Fibroblast of lung (primary cell): ENCODE results near the gene HCRT. TPM values are rescaled to one million over a fixed set of nuclear protein-coding genes. Genes with fewer than 3 reads are reported as not detected.
A peak's percentile ranks its signal among the peaks of the same experiment; 100 is the strongest.

Experiments used
- DNase-seq, 2 donors: peaks; one replicate each; pipeline versions ENCODE4 v3.0.0 to v3.0.0-alpha.2; 2010; ENCODE audit warnings: low read depth in 2 of 2
- H2AFZ ChIP-seq: 2 replicates; pipeline ENCODE4 v1.5.1; 2012; ENCODE audit warnings: low read length, control low read depth, inconsistent platforms
- H3K27ac ChIP-seq: 2 replicates; pipeline ENCODE4 v1.5.1; 2011; ENCODE audit warnings: low read length, control low read depth; ENCODE audit not compliant: insufficient read depth
- H3K27me3 ChIP-seq: 2 replicates; pipeline ENCODE4 v1.5.1; 2011; ENCODE audit warnings: mild to moderate bottlenecking, low read length; ENCODE audit not compliant: control insufficient read depth, insufficient read depth
- H3K36me3 ChIP-seq: 2 replicates; pipeline ENCODE4 v1.5.1; 2011; ENCODE audit warnings: low read length; ENCODE audit not compliant: control insufficient read depth, insufficient read depth
- H3K4me1 ChIP-seq: 2 replicates; pipeline ENCODE4 v1.5.1; 2011; ENCODE audit warnings: low read length; ENCODE audit not compliant: control insufficient read depth, insufficient read depth; ENCODE audit errors: extremely low read depth
- H3K4me2 ChIP-seq: 2 replicates; pipeline ENCODE4 v1.5.1; 2011; ENCODE audit warnings: low read length, control low read depth; ENCODE audit not compliant: insufficient read depth; ENCODE audit errors: extremely low read depth
- H3K4me3 ChIP-seq, 4 experiments: fragments of 200-600 bp in 1 of 4; sonication (generic) in 1 of 4; replicated peaks in 1 of 4; 2 replicates each; pipeline ENCODE4 v1.5.1; 2011 to 2016; ENCODE audit warnings: low read length in 4 of 4, low read depth in 3 of 4, mild to moderate bottlenecking in 3 of 4, control low read depth in 2 of 4, inconsistent platforms in 1 of 4, mixed read lengths in 1 of 4; ENCODE audit not compliant: insufficient read depth in 1 of 4; ENCODE audit errors: control extremely low read depth in 1 of 4
- H3K79me2 ChIP-seq: 2 replicates; pipeline ENCODE4 v1.5.1; 2012; ENCODE audit warnings: mild to moderate bottlenecking, low read length, inconsistent platforms; ENCODE audit not compliant: control insufficient read depth, insufficient read depth
- H3K9ac ChIP-seq: 2 replicates; pipeline ENCODE4 v1.5.1; 2011; ENCODE audit warnings: mild to moderate bottlenecking, low read length, control low read depth; ENCODE audit not compliant: insufficient read depth
- H3K9me3 ChIP-seq: 2 replicates; pipeline ENCODE4 v1.5.1; 2012; ENCODE audit warnings: low read depth, low read length; ENCODE audit not compliant: control insufficient read depth, insufficient read depth
- H4K20me1 ChIP-seq: 2 replicates; pipeline ENCODE4 v1.5.1; 2011; ENCODE audit warnings: low read length; ENCODE audit not compliant: control insufficient read depth, insufficient read depth; ENCODE audit errors: extremely low read depth
- EZH2 ChIP-seq: IDR thresholded peaks from 2 replicates; pipeline ENCODE4 v1.5.1; 2012; ENCODE audit warnings: low read length, control low read depth, mild to moderate bottlenecking; ENCODE audit errors: missing control alignments
- polyA plus RNA-seq, 2 donors: library from polyadenylated mRNA; depleted of rRNA in 1 of 2; stranded (reverse) in 1 of 2; unstranded in 1 of 2; fragments of >200 nt; gene quantifications; 2 replicates each; pipeline ENCODE4 v1.2.1, GENCODE V29; 2011 to 2012; ENCODE audit warnings: missing spikeins in 1 of 2
- total RNA-seq: library from RNA; depleted of rRNA; stranded (reverse); fragments of >200 nt; gene quantifications from 2 replicates; pipeline ENCODE4 v1.2.1, GENCODE V29; 2014
- TF ChIP-seq, protein P1 (sequence below), 2 donors: IDR thresholded peaks in 1 of 2; conservative IDR thresholded peaks in 1 of 2; 1 replicate in 1 of 2; 2 replicates in 1 of 2; pipeline ENCODE4 v1.5.1; 2011 to 2012; ENCODE audit warnings: low read length in 2 of 2, control low read depth in 1 of 2, inconsistent platforms in 1 of 2, low read depth in 1 of 2, mild to moderate bottlenecking in 1 of 2

The HCRT gene
- total and polyA plus RNA-seq, 2 donors (not counting 1 experiment from before 2014, with no cell fraction given): not detected

DNA sequence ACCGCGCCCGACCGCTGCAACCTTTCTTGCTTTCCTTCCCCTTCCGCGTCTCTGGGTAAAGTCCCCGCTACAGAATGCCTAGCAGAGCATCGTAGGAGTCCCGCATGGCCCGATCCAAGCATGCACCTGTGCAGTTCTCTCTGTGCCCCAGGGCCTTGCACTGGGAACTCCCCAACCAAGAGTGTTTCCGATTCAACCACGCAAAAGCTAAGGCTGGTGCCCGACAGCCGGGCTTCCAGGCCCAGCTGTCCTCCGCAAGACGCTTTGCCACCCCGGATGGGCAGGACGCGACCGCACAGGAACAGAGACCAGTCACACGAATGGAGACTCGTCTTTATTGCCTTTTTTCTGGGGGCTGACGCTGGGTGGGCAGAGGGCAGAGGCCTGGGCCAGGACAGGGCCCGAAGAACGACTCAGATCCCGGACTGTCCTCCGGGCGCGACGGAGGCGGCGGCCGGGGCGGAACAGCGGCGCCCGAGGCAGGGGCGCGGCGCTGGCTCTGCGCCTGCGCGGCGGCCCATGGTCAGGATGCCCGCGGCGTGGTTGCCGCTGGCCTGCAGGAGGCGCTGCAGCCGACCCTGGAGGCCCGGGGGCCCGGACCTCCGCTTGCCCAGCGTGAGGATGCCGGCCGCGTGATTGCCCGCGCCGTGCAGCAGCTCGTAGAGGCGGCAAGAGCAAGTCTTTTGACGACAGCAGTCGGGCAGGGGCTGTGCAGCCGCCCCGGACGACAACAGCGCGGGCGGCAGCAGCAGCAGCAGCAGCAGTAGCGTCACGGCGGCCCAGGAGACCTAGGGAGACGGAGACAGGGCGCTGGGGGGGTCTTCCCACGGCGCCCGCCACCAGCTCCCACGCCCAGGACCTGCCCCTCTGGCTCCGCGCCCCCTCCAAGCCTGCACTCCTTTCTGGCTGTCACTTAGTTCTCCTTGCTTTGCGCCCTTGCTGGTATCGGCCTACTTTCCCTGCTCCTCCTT is 1.2 kb downstream of the HCRT start:
- Histone ChIP-seq H3K79me2 (no peaks in the 10 kb centered on the region), H3K9ac (peak overlapping the region; percentile 48), H2AFZ (peak overlapping the region; percentile 87), H3K27ac (no peak overlapping the region), H3K4me2 (peak overlapping the region; percentile 89), H3K9me3 (no peaks in the 10 kb centered on the region), H3K36me3 (no peaks in the 10 kb centered on the region), H3K4me3 (peak overlapping the region; percentile 20 to 64 (median 54)), H3K27me3 (peaks cover 21% of the 10 kb centered on the region), H4K20me1 (no peaks in the 10 kb centered on the region), H3K4me1 (peaks cover 7% of the 10 kb centered on the region)
- TF ChIP-seq EZH2: no peak
- TF ChIP-seq, protein P1, sequence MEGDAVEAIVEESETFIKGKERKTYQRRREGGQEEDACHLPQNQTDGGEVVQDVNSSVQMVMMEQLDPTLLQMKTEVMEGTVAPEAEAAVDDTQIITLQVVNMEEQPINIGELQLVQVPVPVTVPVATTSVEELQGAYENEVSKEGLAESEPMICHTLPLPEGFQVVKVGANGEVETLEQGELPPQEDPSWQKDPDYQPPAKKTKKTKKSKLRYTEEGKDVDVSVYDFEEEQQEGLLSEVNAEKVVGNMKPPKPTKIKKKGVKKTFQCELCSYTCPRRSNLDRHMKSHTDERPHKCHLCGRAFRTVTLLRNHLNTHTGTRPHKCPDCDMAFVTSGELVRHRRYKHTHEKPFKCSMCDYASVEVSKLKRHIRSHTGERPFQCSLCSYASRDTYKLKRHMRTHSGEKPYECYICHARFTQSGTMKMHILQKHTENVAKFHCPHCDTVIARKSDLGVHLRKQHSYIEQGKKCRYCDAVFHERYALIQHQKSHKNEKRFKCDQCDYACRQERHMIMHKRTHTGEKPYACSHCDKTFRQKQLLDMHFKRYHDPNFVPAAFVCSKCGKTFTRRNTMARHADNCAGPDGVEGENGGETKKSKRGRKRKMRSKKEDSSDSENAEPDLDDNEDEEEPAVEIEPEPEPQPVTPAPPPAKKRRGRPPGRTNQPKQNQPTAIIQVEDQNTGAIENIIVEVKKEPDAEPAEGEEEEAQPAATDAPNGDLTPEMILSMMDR (conservative IDR thresholded peaks at IDR 0.05 in 1 of 2, IDR thresholded peaks at IDR 0.05 in 1 of 2; ENCODE audit: low read depth in 1 of 2, low read length in 2 of 2): peak; percentile 50 to 62
- peak; percentile 55 to 67 for DNase-seq

GRCh38 chr17:42182927-42183734 is 2.1 kb downstream of the HCRT start:
- H3K27me3 ChIP-seq: peaks cover 21% of the 10 kb centered on the region
- H3K4me2 ChIP-seq: peak overlapping the region; percentile 89
- H2AFZ ChIP-seq: peak overlapping the region; percentile 87
- H3K9me3 ChIP-seq: no peaks in the 10 kb centered on the region
- H3K36me3 ChIP-seq: no peaks in the 10 kb centered on the region
- H3K4me3 ChIP-seq: peak overlapping the region in 2 of 4 experiments; percentile 63 to 64
- no peak overlapping the region for H3K9ac ChIP-seq
- no peak for TF ChIP-seq EZH2
- TF ChIP-seq, protein P1 (conservative IDR thresholded peaks at IDR 0.05 in 1 of 2, IDR thresholded peaks at IDR 0.05 in 1 of 2; ENCODE audit: low read depth in 1 of 2, low read length in 2 of 2): no peak
- no peaks in the 10 kb centered on the region for H4K20me1 ChIP-seq
- no peak overlapping the region for H3K27ac ChIP-seq
- H3K4me1 ChIP-seq: peaks cover 7% of the 10 kb centered on the region
- peak; percentile 44 to 50 for DNase-seq
- no peaks in the 10 kb centered on the region for H3K79me2 ChIP-seq

- Histone ChIP-seq H3K36me3 (no peaks in the 10 kb centered on the region), H4K20me1 (no peaks in the 10 kb centered on the region), H3K9me3 (no peaks in the 10 kb centered on the region), H3K4me3 (no peak overlapping the region), H2AFZ (no peak overlapping the region), H3K27me3 (peaks cover 25% of the 10 kb centered on the region), H3K4me2 (no peak overlapping the region), H3K9ac (no peak overlapping the region), H3K4me1 (peaks cover 7% of the 10 kb centered on the region), H3K27ac (no peak overlapping the region), H3K79me2 (no peaks in the 10 kb centered on the region)
- DNase-seq: no peak
- TF ChIP-seq EZH2: no peak
- TF ChIP-seq, protein P1 (conservative IDR thresholded peaks at IDR 0.05 in 1 of 2, IDR thresholded peaks at IDR 0.05 in 1 of 2; ENCODE audit: low read depth in 1 of 2, low read length in 2 of 2): no peak
Measured at GRCh38 chr17:42181851-42182207, 3.4 kb downstream of the HCRT start.
